ENCODE measurements around the gene PYCARD. TPM values are rescaled to one million over a fixed set of nuclear protein-coding genes. Genes with fewer than 3 reads are reported as not detected.

The PYCARD gene
- total RNA-seq, 1 experiment from 2014 or later = 72.9 TPM

DNA sequence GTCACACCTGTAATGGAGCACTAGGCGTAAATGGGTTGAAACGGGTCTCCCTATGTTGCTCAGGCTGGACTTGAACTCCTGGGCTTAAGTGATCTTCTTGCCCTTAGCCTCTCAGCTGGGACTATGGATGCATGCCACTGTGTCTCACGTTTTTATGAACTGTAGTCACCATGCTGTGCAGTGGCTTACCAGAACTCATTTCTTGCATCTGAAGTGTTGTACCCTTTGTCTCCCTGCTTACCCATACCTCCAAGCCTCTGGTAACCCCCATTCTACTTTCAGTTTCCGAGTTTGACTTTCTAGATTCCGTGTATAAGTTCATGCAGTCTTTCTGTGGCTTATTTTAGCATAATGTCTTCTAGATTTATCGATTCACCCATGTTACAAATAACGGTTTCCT, 7.7 kb downstream of the PYCARD start:
- no peak for DNase-seq
- peaks cover 46% of the 10 kb centered on the region for H3K36me3 ChIP-seq (ENCODE audit: low read depth)
- H3K4me3 ChIP-seq = no peak overlapping the region
- H4K20me1 ChIP-seq (ENCODE audit: insufficient read depth) = peaks cover 75% of the 10 kb centered on the region
- no peak overlapping the region for H3K4me2 ChIP-seq
- intact Hi-C loops (cut with micrococcal nuclease; ENCODE audit: unreplicated experiment) = no loop called here
- peaks cover 100% of the 10 kb centered on the region for H3F3A ChIP-seq (ENCODE audit: insufficient read depth, low read depth)
- no peaks in the 10 kb centered on the region for H3K9me2 ChIP-seq (ENCODE audit: insufficient read depth)
- BruUV-seq (replicated peaks) = TSS peak; percentile 0
- no peak for TF ChIP-seq CTCF (conservative IDR thresholded peaks at IDR 0.05)
- no peak for TF ChIP-seq EZH2 (IDR thresholded peaks at IDR 0.05; ENCODE audit: low read depth)
- H3K27me3 ChIP-seq (ENCODE audit: insufficient read depth, low read depth) = no peaks in the 10 kb centered on the region
- H3K4me1 ChIP-seq (replicated peaks; ENCODE audit: insufficient read depth) = no peaks in the 10 kb centered on the region
- H3K79me2 ChIP-seq (ENCODE audit: low read depth) = peaks cover 8% of the 10 kb centered on the region; the same call in 1 of the 2 replicates
- H2AFZ ChIP-seq = no peak overlapping the region
- H3K9me3 ChIP-seq (ENCODE audit: insufficient read depth, low read depth) = no peaks in the 10 kb centered on the region
- ChIA-PET POLR2A (ENCODE audit: unreplicated experiment) (interaction anchor here (0.6 kb wide), 1 partner anchor 31 kb away, joined by 3 read pairs; no protein-coding TSS in a partner anchor), CTCF (no interaction called here)
- H3K27ac ChIP-seq = no peak overlapping the region

- H2AFZ ChIP-seq = no peak overlapping the region
- no peaks in the 10 kb centered on the region for H3K9me2 ChIP-seq (ENCODE audit: insufficient read depth)
- H3K4me3 ChIP-seq = no peak overlapping the region
- no peaks in the 10 kb centered on the region for H3K9me3 ChIP-seq (ENCODE audit: insufficient read depth, low read depth)
- ChIA-PET POLR2A (ENCODE audit: unreplicated experiment) (no interaction called here), CTCF (interaction anchor here (1.0 kb wide), 1 partner anchor 8 kb away, joined by 3 read pairs; no protein-coding TSS in a partner anchor)
- no peaks in the 10 kb centered on the region for H3K4me1 ChIP-seq (replicated peaks; ENCODE audit: insufficient read depth)
- H4K20me1 ChIP-seq (ENCODE audit: insufficient read depth) = peaks cover 80% of the 10 kb centered on the region
- no peaks in the 10 kb centered on the region for H3K27me3 ChIP-seq (ENCODE audit: insufficient read depth, low read depth)
- no TSS peak for BruUV-seq (replicated peaks)
- no peak overlapping the region for H3K4me2 ChIP-seq
- intact Hi-C loops (cut with micrococcal nuclease; ENCODE audit: unreplicated experiment) = no loop called here
- H3K27ac ChIP-seq = no peak overlapping the region
- peaks cover 56% of the 10 kb centered on the region for H3K36me3 ChIP-seq (ENCODE audit: low read depth)
- peaks cover 100% of the 10 kb centered on the region for H3F3A ChIP-seq (ENCODE audit: insufficient read depth, low read depth)
- DNase-seq = no peak
- H3K79me2 ChIP-seq (ENCODE audit: low read depth) = peaks cover 18% of the 10 kb centered on the region; the same call in 1 of the 2 replicates
- no peak for TF ChIP-seq EZH2 (IDR thresholded peaks at IDR 0.05; ENCODE audit: low read depth)
- no peak for TF ChIP-seq CTCF (conservative IDR thresholded peaks at IDR 0.05)
Measured at GRCh38 chr16:31193874-31194273, 8.7 kb downstream of the PYCARD start.

DNA sequence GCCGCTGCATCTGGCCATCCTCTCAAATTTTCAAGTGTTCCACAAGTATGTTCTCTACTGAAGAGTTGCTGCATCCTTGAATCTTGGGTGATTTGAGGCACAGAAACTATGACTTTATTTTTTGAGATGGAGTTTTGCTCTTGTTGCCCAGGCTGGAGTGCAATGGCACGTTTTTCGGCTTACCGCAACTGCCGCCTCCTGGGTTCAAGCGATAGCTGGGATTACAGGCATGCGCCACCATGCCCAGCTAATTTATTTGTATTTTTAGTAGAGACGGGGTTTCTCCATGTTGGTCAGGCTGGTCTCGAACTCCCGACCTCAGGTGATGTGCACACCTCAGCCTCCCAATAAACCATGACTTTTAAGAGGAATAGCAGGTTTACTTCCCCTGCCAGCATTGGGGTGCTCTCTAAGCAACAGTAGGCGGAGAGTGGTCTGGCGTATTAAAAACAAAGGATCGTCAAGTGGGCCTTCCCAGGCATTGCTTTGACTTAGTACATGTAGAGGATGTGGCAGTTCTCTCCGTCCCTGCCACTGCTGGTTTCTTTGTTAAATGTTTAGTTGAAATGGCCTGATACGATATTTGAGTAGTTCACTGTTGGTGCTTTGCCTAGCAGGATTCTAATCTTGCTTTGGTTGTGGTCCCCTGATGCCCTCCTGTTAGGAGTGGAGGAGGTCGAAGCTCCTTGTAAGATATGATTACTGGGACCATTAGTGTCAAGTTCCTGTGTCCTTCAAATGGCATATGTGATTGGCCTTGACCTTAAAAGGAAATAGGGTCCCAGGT, 9.5 kb downstream of the PYCARD start:
- intact Hi-C loops (cut with micrococcal nuclease; ENCODE audit: unreplicated experiment) = no loop called here
- POLR2A ChIA-PET (ENCODE audit: unreplicated experiment) = interaction anchor here (0.6 kb wide), 1 partner anchor 13 kb away, joined by 14 read pairs; the partner anchor contains the start of gene FUS

More for the DNA sequence above, 9.5 kb downstream of the PYCARD start:
- BruUV-seq (replicated peaks) = no TSS peak
- Histone ChIP-seq H3K4me2 (no peak overlapping the region), H3K27ac (no peak overlapping the region), H2AFZ (no peak overlapping the region), H3K36me3 (ENCODE audit: low read depth) (peaks cover 64% of the 10 kb centered on the region), H3F3A (ENCODE audit: insufficient read depth, low read depth) (peaks cover 100% of the 10 kb centered on the region), H4K20me1 (ENCODE audit: insufficient read depth) (peaks cover 83% of the 10 kb centered on the region), H3K9me3 (ENCODE audit: insufficient read depth, low read depth) (no peaks in the 10 kb centered on the region), H3K9me2 (ENCODE audit: insufficient read depth) (no peaks in the 10 kb centered on the region), H3K27me3 (ENCODE audit: insufficient read depth, low read depth) (no peaks in the 10 kb centered on the region), H3K79me2 (ENCODE audit: low read depth) (peaks cover 25% of the 10 kb centered on the region; the same call in 1 of the 2 replicates), H3K4me1 (replicated peaks; ENCODE audit: insufficient read depth) (no peaks in the 10 kb centered on the region), H3K4me3 (no peak overlapping the region)
- no peak for TF ChIP-seq CTCF (conservative IDR thresholded peaks at IDR 0.05)
- no peak for TF ChIP-seq EZH2 (IDR thresholded peaks at IDR 0.05; ENCODE audit: low read depth)
- CTCF ChIA-PET = interaction anchor here (0.5 to 1.0 kb wide), 2 partner anchors 9 to 212 kb away, joined by 3 read pairs; no protein-coding TSS in a partner anchor
- no peak for DNase-seq
